HepG2 (cell line): ENCODE measurements around the gene TPPP3.

Source experiments
- BRCA1 ChIP-seq: sonication (generic); formaldehyde crosslinking; IDR thresholded peaks from 2 replicates; pipeline ENCODE4 v1.4.0; 2020; ENCODE audit warnings: missing genetic modification reagents
- MXD4 ChIP-seq: IDR thresholded peaks from 2 replicates; pipeline ENCODE4 v1.6.1; 2016; ENCODE audit warnings: mild to moderate bottlenecking, missing biosample characterization, missing genetic modification reagents
- RFX1 ChIP-seq: fragments of 450-650 bp; IDR thresholded peaks from 2 replicates; pipeline ENCODE4 v1.6.1; 2017
- ZNF263 ChIP-seq: sonication (generic); formaldehyde crosslinking; IDR thresholded peaks from 2 replicates; pipeline ENCODE4 v1.4.0; 2020; ENCODE audit warnings: missing genetic modification reagents
- ZNF777 ChIP-seq: sonication (generic); formaldehyde crosslinking; IDR thresholded peaks from 2 replicates; pipeline ENCODE4 v1.4.0; 2020; ENCODE audit warnings: missing genetic modification reagents

- TF ChIP-seq ZNF263 (CRISPR knock-in tag) (no peak), BRCA1 (CRISPR knock-in tag) (no peak), MXD4 (CRISPR knock-in tag) (no peak), RFX1 (no peak), ZNF777 (no peak)
Measured at GRCh38 chr16:67438098-67438791, 44.9 kb upstream of the TPPP3 start.
